IPS-11a (cell line): Measurements from ENCODE around the gene PRRC2A.
"Not testable (repeated sequence)": the region's sequence is repeated elsewhere in the genome, so short reads cannot be mapped to it uniquely, and the experiment has no call there.

ENCODE experiments used
- H3K4me3 ChIP-seq: one replicate; pipeline ENCODE4 v1.5.1; 2013; ENCODE audit warnings: low read depth, low read length, control low read depth

The PRRC2A gene

DNA sequence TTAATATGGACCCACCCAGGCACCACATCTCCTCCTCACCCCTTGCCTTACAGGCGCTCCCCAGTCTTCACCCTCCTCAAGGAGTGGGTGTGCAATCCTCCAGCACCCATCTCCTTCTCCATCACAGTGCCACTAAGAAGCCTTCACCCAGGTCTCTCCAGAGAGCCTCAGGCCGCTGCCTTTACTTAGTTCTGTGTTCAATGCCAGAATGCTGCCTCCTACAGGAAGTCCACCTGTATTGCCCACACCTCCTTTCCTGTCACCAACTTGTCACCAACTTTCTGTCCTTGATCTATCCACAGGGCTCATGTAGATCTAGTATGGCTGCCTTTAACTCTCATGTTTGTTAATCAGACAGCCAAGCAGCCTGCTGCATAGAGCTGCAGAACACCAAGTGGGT, 35.0 kb upstream of the PRRC2A start:
- no peak overlapping the region for H3K4me3 ChIP-seq

DNA sequence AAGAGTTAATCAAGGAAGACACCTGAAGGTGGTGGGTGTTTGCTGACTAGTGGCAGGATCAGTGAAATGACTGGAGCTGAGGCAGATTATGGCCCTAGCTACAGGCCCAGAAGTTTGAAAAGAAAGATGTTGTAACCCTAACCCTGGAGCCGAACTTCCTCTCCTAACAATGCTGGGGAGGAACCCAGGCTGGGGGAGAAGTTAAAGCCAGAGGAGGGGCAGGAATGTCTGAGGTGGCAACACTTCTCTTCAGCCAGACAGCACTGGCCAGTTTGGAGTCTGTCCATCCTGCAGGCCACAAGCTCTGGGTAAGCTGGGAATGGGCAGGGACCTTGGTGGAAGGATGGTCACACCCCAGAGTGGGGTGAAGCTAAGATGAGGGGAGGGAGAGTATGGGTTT, 34.5 kb upstream of the PRRC2A start, which contains the start of gene LST1:
LST1 (plus strand) TSS at position 270 of the 400 bp plus-strand sequence. CDS start 1,023 bp downstream, outside the sequence.
- H3K4me3 ChIP-seq: no peak within 1 kb of the TSS

DNA sequence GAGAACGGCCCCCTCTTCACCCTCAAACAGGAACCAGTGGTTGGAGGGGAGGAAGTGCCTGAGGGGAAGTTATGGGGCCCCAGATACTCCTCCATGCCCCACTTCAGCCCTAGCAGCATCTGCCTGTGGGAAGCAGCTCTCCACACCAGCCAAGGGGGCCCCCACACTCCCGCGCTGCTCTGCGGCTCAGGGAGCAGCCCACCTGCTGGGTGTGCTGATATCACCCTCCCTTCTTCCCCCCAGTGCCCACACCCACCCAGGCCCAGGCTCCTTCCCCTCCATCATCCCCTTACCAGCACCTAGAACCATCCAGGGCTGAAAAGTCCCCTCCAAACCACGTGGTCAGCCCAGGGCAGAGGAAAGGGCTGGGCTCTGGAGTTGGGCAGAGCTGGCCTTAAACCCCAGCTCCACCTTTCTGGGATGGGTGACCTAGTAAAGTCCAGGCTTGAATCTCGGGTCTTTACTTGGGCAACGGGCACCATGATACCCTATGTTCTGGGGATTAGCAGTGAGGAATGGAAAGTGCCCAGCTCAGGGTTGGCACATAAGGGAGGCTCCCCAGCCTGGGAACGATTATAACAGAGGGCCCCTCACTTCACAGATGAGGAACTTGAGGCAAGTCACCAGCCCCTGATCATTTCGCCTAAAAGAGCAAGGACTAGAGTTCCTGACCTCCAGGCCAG, 33.8 kb upstream of the PRRC2A start:
- H3K4me3 ChIP-seq: no peak overlapping the region

DNA sequence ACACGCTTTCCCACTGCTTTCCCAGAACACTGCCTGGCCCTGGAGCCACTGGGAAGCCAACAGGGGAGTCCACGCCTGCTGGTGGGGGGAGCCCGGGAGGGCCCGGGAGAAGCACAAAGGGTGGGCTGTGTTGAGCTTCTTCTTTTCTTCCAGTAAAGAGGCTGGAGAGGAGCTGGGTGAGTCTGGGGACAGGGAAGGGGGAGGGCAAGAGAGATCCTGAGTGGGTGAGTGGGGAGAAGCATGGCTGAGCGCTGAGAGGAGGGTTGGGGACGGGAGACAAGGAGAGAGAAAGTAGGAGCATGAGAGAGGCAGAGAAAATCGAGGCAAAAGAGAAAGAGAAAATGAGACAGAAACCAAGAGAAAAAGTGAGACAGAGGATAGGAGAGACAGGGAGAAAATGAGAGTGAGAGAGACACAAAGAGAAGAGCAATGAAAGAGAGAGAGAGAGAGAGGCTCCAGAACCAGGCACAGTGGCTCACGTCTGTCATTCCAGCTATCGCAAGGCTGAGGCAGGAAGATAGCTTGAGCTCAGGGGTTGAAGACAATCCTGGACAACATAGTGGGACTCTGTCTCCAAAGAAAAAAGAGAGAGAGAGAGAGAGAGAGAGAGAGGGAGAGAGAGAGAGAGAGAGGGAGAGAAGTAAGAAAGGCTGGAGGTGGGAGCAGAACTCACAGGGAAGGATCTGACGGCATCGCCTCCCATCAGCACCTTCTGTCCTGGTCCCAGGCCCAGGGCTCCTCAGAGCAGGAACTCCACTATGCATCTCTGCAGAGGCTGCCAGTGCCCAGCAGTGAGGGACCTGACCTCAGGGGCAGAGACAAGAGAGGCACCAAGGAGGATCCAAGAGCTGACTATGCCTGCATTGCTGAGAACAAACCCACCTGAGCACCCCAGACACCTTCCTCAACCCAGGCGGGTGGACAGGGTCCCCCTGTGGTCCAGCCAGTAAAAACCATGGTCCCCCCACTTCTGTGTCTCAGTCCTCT, 32.4 kb upstream of the PRRC2A start:
- H3K4me3 ChIP-seq: no peak overlapping the region

DNA sequence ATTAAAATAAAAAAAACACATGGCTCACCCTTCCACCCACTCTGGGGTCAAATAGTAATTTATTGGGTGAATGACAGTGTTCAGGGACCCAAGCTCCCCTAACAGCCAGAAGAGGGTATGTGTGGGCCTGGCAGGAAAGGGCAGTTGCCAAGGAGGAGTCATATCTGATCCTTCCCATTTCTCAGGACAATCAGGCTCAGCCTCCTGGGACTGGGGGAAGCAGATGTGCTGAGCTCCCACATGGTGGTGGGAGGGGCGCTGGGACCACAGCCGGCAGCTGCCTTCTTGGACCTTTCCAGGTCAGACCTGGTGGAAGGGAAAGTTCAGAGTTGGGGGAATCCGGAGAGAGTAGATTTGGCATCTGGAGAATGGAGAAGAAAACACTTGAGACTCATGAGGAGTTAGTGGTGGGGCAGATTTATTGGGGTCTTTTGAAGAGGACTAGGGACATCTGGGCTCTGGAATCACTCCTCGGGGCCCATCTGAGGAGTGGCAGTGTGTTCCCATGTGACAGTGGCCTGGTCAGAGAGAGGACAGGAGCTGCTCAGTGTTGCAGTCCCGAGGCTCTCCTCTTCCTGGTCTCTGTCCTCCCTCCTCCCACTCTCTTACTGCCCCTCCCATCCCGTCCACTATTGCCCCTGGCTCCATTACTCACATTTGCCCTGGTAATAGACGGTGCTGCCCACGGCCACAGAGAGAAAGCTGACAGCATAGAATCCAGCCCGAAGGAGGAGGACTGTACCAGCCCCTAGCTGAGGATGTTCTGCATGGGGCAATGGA, 31.5 kb upstream of the PRRC2A start:
- no peak overlapping the region for H3K4me3 ChIP-seq

DNA sequence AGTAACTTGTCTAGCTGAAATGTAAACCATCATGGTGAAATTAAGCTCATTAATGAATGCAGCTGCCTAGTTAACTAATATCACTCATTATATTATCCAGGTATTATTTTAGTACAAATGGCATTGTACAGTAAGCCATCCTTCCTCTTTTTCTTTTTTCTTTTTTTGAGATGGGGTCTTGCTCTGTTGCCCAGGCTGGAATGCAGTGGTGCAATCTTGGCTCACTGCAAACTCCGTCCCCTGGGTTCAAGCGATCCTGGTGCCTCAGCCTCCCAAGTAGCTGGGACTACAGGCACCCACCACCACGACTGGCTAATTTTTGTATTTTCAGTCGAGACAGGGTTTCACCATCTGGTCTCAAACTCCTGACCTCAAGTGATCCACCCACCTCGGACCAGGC, 29.8 kb upstream of the PRRC2A start:
- H3K4me3 ChIP-seq: not testable (repeated sequence)

DNA sequence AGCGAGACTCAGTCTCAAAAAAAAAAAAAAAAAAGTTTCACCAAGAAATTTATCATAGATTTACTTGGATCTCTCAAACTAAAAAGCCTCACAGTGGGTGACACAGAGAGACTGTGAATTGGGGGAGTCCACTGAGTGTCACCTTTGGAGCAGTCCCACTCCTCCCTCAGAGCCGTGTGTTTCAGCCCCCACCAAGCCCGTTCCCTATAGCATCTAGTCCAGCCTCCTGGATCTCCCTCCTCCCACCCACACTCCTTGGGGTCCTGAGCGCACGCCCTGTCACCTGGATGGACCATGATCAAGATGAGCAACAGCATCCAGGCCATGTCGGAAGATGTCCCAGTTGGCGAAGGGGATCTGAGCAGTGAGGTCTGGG, 28.1 kb upstream of the PRRC2A start:
- H3K4me3 ChIP-seq: no peak overlapping the region

DNA sequence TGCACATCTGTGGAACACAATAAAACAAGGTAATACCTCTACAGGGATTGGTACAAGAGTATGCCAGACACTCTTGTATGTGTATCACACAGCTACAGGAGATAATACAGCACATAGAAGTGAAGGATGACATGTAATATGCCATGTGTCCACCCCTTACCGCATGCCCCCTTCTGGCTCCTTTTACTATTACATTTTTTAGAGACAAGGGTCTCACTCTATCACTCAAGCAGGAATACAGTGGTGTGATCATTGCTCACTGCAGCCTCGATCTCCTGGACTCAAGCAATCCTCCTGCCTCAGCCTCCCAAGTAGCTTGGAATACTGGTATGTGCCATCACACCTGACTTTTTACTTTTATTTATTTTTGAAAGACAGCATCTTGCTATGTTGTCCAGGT, 23.5 kb upstream of the PRRC2A start:
- H3K4me3 ChIP-seq: no peak overlapping the region

DNA sequence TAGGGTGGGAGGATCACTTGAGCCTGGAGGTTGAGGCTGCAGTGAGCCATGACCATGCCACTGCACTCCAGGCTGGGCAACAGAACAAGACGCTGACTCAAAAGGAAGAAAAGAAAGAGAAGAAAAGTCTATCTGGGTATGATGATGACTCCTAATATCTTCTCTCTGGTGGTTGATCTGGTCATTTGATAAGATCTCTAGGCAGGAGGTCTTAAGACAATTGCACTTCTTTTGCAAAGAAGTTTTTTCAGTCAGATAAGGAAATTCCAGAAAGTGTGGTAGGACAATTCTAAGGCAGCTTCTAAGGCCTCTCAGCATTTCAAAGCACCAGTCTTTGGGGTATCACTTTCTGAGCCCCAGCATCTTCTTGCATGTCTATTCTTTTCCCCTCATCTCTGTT, 13.2 kb upstream of the PRRC2A start:
- H3K4me3 ChIP-seq: no peak overlapping the region

DNA sequence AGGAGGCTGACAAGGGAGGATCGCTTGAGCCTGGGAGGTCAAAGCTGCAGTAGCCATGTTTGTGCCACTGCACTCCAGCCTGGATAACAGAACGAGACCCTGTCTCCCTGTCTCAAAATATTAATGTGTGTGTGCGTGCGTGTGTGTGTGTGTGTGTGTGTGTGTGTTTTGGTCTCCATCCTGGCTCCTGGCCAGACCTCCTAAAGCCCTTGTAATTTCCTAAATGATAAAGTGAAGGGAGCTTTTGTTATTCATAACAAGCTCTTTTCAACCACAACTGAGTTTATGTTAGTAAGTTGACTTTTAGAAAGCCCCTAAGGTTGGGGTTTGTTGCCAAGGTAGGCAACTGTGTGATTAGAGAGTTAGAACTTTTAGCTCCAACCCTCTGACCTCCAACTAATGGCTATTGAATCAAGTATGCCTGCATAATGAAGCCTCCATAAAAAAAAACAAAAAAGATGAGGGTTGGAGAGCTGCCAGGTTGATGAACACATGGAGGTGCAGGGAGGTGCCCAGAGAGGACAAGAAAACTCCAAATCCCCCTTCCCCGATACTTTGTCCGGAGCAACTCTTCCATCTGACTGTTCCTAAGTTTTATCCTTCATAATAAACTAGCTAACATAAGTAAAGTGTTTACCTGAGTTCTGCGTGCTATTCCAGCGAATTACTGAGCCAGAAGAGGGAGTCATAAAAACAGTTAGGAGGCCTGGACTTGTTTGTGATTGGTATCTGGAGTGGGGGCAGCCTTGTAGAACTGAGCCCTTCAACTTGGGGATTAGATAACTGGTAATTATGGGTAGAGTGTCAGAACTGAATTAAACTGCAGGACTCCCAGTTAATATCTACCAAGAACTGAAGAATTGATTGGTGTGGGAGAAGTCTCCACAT, 10.8 kb upstream of the PRRC2A start:
- H3K4me3 ChIP-seq: no peak overlapping the region

DNA sequence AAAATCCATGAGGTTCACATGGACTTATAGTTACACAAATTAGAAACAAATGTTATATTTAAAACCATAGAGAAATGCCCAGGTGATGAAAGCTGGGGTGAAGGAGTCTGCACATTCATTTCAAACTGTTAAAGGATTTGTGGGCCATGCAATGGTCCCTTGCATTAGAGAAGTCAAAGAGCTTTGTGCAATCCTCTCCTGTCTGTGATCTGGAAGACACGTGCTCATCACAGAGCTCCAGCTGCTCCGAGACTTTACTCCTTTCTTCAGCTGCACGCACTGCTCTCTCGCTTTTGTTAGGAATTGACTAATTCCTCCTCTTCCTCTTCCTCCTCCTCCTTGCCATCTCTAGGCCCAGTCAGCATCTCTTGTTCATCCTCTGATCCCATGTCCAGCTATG, 9.5 kb upstream of the PRRC2A start:
- no peak overlapping the region for H3K4me3 ChIP-seq

DNA sequence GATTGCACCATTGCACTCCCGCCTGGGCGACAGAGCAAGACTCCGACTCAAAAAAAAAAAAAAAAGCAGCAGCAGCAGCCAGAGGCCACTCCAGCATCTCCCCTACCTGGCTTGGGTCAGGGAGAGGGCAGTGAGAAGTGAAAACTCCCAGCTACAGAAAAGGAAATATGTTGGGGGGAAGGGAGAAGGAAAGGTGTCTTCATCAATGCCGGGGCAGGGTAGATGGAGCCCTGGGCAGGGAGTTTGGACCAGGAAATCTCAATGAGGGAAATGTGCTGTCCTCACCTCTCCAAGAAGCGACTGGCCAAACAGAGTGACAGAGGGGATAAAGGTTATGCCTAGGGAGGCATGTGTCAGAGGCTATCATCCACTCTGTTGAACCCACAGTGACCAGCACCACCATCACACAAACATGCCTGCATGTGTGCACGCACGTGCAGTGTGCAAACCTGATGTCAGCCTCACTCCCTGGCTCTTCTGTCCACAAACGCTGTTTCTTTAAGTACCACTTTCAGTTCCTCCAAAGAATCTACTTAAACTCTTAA, 6.4 kb upstream of the PRRC2A start:
- no peak overlapping the region for H3K4me3 ChIP-seq

DNA sequence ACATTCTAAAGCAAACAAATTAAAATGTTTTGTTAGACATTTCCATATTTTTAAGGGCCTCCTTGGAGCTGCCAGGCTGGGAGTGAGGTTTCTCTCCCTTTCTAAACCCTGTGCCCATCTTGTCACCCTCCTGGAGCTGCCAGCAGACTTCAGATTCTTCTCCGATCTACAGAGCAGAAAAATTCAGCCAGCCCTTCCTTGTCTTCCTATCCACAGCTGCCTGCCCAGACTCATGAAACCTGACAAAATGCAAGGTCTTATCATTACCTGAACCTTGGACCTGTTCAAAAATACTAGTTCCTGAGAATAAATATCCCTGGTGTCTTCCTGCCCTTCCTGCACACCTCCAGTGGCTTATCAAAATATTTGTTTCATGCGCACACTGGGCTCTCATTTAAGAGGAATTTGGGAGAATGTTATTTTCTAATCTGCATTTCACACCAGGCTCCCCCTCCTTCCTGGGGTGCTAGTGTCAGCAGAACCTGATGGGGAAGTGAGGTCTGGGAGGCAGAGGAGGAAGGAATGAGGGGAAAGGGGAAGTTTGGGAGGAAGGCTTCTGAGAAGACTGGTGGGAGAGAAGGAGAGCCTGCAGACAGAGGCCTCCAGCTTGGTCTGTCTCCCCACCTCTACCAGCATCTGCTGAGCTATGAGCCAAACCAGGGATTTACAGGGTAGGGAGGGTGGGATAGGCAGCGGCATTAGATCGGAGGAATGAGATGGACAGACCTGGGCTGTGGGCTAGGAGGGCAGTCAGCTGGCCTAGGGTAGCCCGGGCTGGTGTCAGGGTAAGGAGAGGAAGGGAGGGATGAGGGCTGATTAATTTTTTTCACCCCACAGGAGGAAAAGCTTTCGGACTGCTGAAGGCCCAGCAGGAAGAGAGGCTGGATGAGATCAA, 5.6 kb upstream of the PRRC2A start, which contains the start of gene AIF1:
AIF1 (plus strand) TSS at position 551 of the 895 bp plus-strand sequence; CDS start at position 647, 96 bp downstream.
- H3K4me3 ChIP-seq: no peak within 1 kb of the TSS

DNA sequence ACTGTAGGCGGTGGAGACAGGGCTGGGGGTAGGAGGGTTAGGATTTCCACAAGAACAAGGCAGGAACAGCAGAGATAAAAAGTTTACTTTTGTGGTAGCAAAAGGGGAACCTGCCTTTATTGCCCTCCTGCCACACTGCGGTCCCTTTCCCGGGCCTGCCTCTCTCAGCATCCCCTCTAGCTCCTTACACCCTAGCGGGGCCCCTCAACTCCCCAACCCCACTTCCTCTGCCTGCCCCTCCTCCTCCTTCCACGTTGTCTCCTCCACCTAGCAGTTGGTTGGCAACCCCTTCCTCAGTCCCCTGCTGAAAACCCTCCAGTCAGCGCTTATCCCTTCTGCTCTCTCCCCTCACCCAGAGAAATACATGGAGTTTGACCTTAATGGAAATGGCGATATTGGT, 4.8 kb upstream of the PRRC2A start:
- no peak overlapping the region for H3K4me3 ChIP-seq

DNA sequence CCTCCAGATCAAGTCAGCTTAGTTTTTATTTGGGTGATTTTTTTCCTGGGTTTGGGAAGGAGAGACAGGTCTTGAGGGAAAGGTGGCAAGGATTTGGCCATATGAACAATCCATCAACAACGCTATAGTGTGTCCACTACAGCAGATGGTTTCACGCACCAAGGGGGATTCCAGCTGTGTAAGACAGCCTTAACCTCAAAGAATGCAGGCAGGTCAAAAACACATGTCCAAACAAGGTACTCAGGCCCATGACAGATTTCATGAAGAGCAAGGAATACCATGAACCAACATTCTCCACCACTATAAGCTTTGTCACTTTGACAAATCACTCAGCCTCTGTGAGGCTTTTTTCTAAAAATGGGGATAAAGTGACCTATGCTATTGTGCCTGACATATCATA, 3.5 kb upstream of the PRRC2A start:
- no peak overlapping the region for H3K4me3 ChIP-seq

DNA sequence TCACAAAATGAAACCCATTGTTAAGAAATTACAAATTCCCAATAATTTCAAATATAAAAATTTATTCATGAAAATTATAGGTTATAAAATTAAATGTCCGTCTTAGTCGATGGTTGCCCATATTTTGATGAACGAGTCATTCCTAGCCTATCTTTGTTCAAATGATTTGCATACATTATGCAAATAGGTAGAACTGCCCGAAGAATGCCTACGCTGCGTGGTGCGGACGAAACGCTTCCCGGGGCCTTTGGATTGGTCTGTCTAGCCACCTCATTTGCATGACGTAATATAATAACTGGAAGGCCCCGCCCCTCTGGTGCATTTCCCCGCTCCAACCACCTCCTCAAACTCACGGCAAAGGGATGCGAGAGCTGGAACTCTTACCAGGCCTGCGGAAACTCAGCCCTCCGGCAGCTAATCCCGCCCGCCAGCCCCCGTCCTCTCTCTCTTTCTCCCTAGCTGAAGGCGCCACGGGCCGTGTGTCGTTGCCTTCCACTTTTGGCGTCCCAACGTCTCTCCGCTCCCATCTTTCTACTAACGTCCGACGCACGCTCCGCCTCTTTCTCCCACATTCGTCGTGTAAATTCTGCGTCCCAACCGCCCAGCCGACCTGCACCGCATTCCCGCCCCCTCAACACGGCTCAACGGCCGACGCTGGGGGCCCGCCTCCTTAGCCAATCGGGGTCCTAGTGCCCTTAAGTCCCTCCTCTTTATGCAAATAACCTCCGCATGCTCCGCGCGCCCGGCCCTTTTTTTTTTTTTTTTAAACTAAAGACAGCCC, 520 bp upstream of the PRRC2A start:
- H3K4me3 ChIP-seq: peak overlapping the region; percentile 83

DNA sequence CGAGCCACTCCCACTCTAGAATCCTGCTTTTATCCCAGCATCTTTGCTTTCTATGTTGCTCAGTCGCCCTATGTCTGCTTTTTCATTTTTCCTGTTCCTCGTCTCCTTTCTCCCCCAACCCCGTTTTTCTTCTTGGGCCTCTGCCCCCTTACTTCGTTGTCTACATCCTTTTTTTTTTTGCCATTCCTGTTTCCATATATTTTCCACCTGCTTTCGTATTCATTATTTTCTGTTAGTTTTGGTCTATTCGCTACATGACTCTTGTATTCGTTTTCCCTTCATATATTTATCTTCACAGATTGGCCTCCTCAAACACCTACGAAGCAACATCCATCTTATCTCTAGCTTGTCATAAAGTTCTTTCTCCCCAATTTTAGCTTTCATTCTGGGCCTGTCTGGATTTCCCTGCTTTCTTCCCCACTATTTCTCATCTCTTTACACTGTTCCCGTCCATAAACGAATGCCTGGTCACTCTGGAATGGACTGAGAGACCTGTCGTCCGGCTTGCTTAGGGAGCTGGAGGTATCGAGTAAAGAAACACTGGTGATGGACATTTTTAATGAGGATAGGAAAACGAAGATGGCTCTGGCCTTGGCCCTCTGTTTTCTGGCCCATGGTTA, 915 bp downstream of the PRRC2A start:
- H3K4me3 ChIP-seq: peak overlapping the region; percentile 89

DNA sequence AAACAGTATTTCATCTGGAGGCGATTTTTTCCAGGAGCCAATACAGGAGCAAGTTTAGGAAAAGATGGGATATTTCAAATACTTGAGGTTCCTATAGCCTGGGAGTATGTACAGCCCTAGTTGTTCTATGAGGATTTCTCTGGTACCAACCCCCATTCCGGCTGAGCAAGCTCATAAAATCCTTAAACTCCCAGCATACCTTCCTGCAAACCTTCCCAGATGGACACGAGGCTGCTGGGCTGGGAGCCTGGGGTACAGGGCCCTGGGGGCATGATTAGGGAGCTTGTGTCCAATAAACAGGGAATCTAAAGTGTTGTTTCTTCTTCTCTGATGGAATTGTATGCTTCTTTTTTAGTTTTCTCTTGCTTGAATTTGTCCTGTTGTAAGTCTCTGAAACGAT, 1.5 kb downstream of the PRRC2A start:
- peak overlapping the region; percentile 89 for H3K4me3 ChIP-seq
